ENCODE results near the gene EPB41.

DNA sequence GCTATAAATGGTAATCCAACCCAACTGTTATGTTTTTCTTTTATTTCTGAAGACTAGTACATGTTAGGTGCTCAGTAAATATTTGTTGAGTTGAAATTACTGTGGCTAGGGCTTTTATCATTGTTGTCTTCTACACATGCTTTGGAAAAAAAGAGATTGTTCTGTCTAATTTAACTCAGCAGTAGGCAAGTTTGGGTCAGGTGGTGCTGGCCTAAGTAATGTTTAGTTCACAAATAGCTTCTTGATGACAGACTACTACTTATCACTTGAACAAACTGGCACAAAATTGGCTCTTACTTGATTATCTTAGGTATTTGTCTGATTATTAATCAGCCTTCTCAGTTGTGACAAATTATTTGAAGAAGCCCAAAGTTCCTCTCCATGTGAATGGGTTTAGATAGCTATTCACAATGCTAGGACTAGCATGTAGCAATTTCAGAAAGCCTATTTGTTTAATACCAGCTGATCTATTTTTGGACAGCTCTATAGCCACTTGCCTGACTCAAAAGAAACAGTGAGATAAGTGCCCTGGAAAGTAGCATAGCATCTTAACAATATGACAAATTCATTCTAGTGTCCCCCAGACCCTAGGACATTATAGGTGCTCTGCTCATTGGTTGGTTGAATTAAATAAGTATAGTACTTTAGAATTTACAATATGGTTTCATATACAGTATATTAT, 176.7 kb downstream of the EPB41 start:
- TF ChIP-seq, protein P1, sequence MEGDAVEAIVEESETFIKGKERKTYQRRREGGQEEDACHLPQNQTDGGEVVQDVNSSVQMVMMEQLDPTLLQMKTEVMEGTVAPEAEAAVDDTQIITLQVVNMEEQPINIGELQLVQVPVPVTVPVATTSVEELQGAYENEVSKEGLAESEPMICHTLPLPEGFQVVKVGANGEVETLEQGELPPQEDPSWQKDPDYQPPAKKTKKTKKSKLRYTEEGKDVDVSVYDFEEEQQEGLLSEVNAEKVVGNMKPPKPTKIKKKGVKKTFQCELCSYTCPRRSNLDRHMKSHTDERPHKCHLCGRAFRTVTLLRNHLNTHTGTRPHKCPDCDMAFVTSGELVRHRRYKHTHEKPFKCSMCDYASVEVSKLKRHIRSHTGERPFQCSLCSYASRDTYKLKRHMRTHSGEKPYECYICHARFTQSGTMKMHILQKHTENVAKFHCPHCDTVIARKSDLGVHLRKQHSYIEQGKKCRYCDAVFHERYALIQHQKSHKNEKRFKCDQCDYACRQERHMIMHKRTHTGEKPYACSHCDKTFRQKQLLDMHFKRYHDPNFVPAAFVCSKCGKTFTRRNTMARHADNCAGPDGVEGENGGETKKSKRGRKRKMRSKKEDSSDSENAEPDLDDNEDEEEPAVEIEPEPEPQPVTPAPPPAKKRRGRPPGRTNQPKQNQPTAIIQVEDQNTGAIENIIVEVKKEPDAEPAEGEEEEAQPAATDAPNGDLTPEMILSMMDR (IDR thresholded peaks at IDR 0.05) = no peak
- no peak for TF ChIP-seq CHD2 (IDR thresholded peaks at IDR 0.05; ENCODE audit: low read length, partially characterized antibody)
- no peak for TF ChIP-seq EZH2phosphoT487 (IDR thresholded peaks at IDR 0.05; ENCODE audit: borderline replicate concordance, low read depth)
- no peak for TF ChIP-seq GABPA (IDR thresholded peaks at IDR 0.05; ENCODE audit: low read depth)
- TF ChIP-seq FOXJ3 (CRISPR knock-in tag; IDR thresholded peaks at IDR 0.05) = no peak
- TF ChIP-seq MXI1 (IDR thresholded peaks at IDR 0.05; ENCODE audit: low read depth, low read length) = no peak
- no peak for TF ChIP-seq RAD21 (IDR thresholded peaks at IDR 0.05; ENCODE audit: low read length)
- no peak for TF ChIP-seq JUND (IDR thresholded peaks at IDR 0.05)

All from SK-N-SH (cell line).